BLaER1 (cell line): ENCODE data around the gene S100A1.

ENCODE experiments used
- H3K27ac ChIP-seq: shearing (Covaris generic); formaldehyde crosslinking; 2 replicates; pipeline ENCODE4 v1.8.1; 2022
- H3K27me3 ChIP-seq: shearing (Covaris generic); formaldehyde crosslinking; 2 replicates; pipeline ENCODE4 v1.8.1; 2022
- H3K36me3 ChIP-seq: shearing (Covaris generic); formaldehyde crosslinking; 2 replicates; pipeline ENCODE4 v1.8.1; 2022
- H3K4me1 ChIP-seq: shearing (Covaris generic); formaldehyde crosslinking; 2 replicates; pipeline ENCODE4 v1.8.1; 2022
- H3K4me2 ChIP-seq: shearing (Covaris generic); formaldehyde crosslinking; 2 replicates; pipeline ENCODE4 v1.8.1; 2022
- H3K4me3 ChIP-seq: shearing (Covaris generic); formaldehyde crosslinking; 2 replicates; pipeline ENCODE4 v1.8.1; 2022
- H3K9ac ChIP-seq: shearing (Covaris generic); formaldehyde crosslinking; 2 replicates; pipeline ENCODE4 v1.8.1; 2022
- H3K9me3 ChIP-seq: shearing (Covaris generic); formaldehyde crosslinking; 2 replicates; pipeline ENCODE4 v1.8.1; 2022
- H4K20me1 ChIP-seq: shearing (Covaris generic); formaldehyde crosslinking; 2 replicates; pipeline ENCODE4 v1.8.1; 2022
- Cebpa-rat ChIP-seq: shearing (Covaris generic); IDR thresholded peaks from 2 replicates; pipeline ENCODE4 v1.8.1; 2022

S100A1 gene

DNA sequence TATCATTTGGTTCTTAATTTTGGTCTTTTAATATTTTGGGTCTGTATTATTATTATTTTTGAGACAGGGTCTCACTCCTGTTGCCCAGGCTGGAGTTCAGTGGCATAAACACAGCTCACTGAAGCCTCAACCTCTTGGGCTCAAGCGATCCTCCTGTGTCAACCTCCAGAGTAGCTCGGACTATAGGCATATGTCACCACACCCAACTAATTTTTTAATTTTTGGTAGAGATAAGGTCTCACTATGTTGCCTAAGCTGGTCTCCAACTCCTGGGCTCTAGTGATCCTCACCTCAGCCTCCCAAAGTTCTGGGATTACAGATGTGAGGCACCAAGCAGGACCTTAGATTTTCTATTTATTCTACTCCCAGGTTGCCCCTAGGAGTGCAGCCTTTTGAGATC lies 45.3 kb downstream of the S100A1 start:
- Histone ChIP-seq H3K36me3 (peaks cover 13% of the 10 kb centered on the region), H3K9ac (no peak overlapping the region), H3K9me3 (no peaks in the 10 kb centered on the region), H3K4me1 (peaks cover 26% of the 10 kb centered on the region), H3K4me2 (no peak overlapping the region), H3K27me3 (peaks cover 12% of the 10 kb centered on the region), H3K4me3 (no peak overlapping the region), H4K20me1 (peaks cover 15% of the 10 kb centered on the region; the same call in 1 of the 2 replicates), H3K27ac (no peak overlapping the region)
- no peak for TF ChIP-seq Cebpa-rat

GRCh38 chr1:153677718-153678518 lies 49.7 kb downstream of the S100A1 start:
- Histone ChIP-seq H3K27ac (peak overlapping the region; percentile 57; the same call in 1 of the 2 replicates), H3K4me2 (peak overlapping the region; percentile 88), H3K4me1 (peaks cover 32% of the 10 kb centered on the region), H3K4me3 (peak overlapping the region; percentile 69), H3K9ac (peak overlapping the region; percentile 67), H3K27me3 (peaks cover 49% of the 10 kb centered on the region), H3K36me3 (no peaks in the 10 kb centered on the region), H4K20me1 (no peaks in the 10 kb centered on the region), H3K9me3 (no peaks in the 10 kb centered on the region)
- no peak for TF ChIP-seq Cebpa-rat

GRCh38 chr1:153678519-153679336 lies 50.5 kb downstream of the S100A1 start, which contains the start of gene NPR1:
Gene NPR1, plus strand, starts transcription at chr1:153678688. Its CDS starts 421 bp downstream, at chr1:153679109.
- peak within 1 kb of the TSS; percentile 67 for H3K9ac ChIP-seq
- peaks cover 32% of the 10 kb centered on the region for H3K4me1 ChIP-seq
- no peaks in the 10 kb centered on the region for H4K20me1 ChIP-seq
- peaks cover 49% of the 10 kb centered on the region for H3K27me3 ChIP-seq
- H3K9me3 ChIP-seq: no peaks in the 10 kb centered on the region
- peak within 1 kb of the TSS; percentile 88 for H3K4me2 ChIP-seq
- H3K4me3 ChIP-seq: peak within 1 kb of the TSS; percentile 69
- H3K36me3 ChIP-seq: no peaks in the 10 kb centered on the region
- peak within 1 kb of the TSS; percentile 57; the same call in 1 of the 2 replicates for H3K27ac ChIP-seq
- no peak for TF ChIP-seq Cebpa-rat

- H3K9me3 ChIP-seq: no peaks in the 10 kb centered on the region
- H3K27ac ChIP-seq: peak overlapping the region; percentile 57; the same call in 1 of the 2 replicates
Observed at GRCh38 chr1:153679337-153680119, 51.3 kb downstream of the S100A1 start.

GRCh38 chr1:153680120-153680403 lies 51.8 kb downstream of the S100A1 start:
- Histone ChIP-seq H3K9me3 (no peaks in the 10 kb centered on the region), H3K4me2 (peak overlapping the region; percentile 88), H3K36me3 (no peaks in the 10 kb centered on the region), H3K4me3 (peak overlapping the region; percentile 69), H4K20me1 (no peaks in the 10 kb centered on the region), H3K27ac (no peak overlapping the region), H3K4me1 (peaks cover 32% of the 10 kb centered on the region), H3K27me3 (peaks cover 49% of the 10 kb centered on the region), H3K9ac (peak overlapping the region; percentile 67; the same call in 1 of the 2 replicates)
- no peak for TF ChIP-seq Cebpa-rat

More at GRCh38 chr1:153679337-153680119, 51.3 kb downstream of the S100A1 start:
- peak overlapping the region; percentile 67 for H3K9ac ChIP-seq
- no peaks in the 10 kb centered on the region for H3K36me3 ChIP-seq
- TF ChIP-seq Cebpa-rat: no peak
- peak overlapping the region; percentile 88 for H3K4me2 ChIP-seq
- peak overlapping the region; percentile 69 for H3K4me3 ChIP-seq
- peaks cover 49% of the 10 kb centered on the region for H3K27me3 ChIP-seq
- H3K4me1 ChIP-seq: peaks cover 32% of the 10 kb centered on the region
- H4K20me1 ChIP-seq: no peaks in the 10 kb centered on the region
